DND-41 (cell line): ENCODE data around the gene PCDHB10.
"Not testable (repeated sequence)": the region's sequence is repeated elsewhere in the genome, so short reads cannot be mapped to it uniquely, and the experiment has no call there.

Experiments
- EZH2 ChIP-seq: IDR thresholded peaks from 3 replicates; pipeline ENCODE4 v1.6.1; 2012; ENCODE audit warnings: borderline replicate concordance, low read depth, mild to moderate bottlenecking, moderate library complexity, low read length, inconsistent platforms; ENCODE audit not compliant: severe bottlenecking
- TF ChIP-seq, protein P1 (sequence below): IDR thresholded peaks from 2 replicates; pipeline ENCODE4 v1.5.1; 2012; ENCODE audit warnings: borderline replicate concordance, low read length, moderate library complexity, mild to moderate bottlenecking; ENCODE audit not compliant: poor library complexity, severe bottlenecking; ENCODE audit errors: extremely low read depth

- TF ChIP-seq, protein P1, sequence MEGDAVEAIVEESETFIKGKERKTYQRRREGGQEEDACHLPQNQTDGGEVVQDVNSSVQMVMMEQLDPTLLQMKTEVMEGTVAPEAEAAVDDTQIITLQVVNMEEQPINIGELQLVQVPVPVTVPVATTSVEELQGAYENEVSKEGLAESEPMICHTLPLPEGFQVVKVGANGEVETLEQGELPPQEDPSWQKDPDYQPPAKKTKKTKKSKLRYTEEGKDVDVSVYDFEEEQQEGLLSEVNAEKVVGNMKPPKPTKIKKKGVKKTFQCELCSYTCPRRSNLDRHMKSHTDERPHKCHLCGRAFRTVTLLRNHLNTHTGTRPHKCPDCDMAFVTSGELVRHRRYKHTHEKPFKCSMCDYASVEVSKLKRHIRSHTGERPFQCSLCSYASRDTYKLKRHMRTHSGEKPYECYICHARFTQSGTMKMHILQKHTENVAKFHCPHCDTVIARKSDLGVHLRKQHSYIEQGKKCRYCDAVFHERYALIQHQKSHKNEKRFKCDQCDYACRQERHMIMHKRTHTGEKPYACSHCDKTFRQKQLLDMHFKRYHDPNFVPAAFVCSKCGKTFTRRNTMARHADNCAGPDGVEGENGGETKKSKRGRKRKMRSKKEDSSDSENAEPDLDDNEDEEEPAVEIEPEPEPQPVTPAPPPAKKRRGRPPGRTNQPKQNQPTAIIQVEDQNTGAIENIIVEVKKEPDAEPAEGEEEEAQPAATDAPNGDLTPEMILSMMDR: not testable (repeated sequence)
- not testable (repeated sequence) for TF ChIP-seq EZH2
Observed at GRCh38 chr5:141210849-141211248, 18.7 kb downstream of the PCDHB10 start.
